Esophagus squamous epithelium (tissue), 5 donors: ENCODE results near the gene KRT76. TPM values are rescaled to one million over a fixed set of nuclear protein-coding genes. Genes with fewer than 3 reads are reported as not detected.

ENCODE experiments used
- DNase-seq: peaks from one replicate; lab custom pipeline; 2025; lab: John Stamatoyannopoulos, UW
- H3K27ac ChIP-seq, 4 donors: fragments of 200-600 bp; sonication (generic); one replicate each; pipeline ENCODE4 v1.5.1; 2016 to 2019; ENCODE audit warnings: mild to moderate bottlenecking in 1 of 4
- H3K27me3 ChIP-seq, 4 donors: fragments of 200-600 bp; sonication (generic); 1 replicate in 3 of 4; 2 replicates in 1 of 4; pipeline versions ENCODE4 v1.5.1 to v1.6.0; 2017 to 2021; ENCODE audit warnings: antibody characterized with exemption in 1 of 4
- H3K36me3 ChIP-seq, 3 donors: fragments of 200-600 bp; sonication (generic); one replicate each; pipeline ENCODE4 v1.5.1; 2016 to 2019
- H3K4me1 ChIP-seq, 3 donors: fragments of 200-600 bp; sonication (generic); one replicate each; pipeline ENCODE4 v1.5.1; 2017 to 2019
- H3K4me3 ChIP-seq, 4 donors: fragments of 200-600 bp; sonication (generic); 1 replicate in 3 of 4; 2 replicates in 1 of 4; pipeline ENCODE4 v1.5.1; 2016 to 2019; ENCODE audit warnings: mild to moderate bottlenecking in 2 of 4, moderate library complexity in 1 of 4
- H3K9me3 ChIP-seq, 3 donors: fragments of 200-600 bp; sonication (generic); one replicate each; pipeline ENCODE4 v1.5.1; 2016 to 2019
- CTCF ChIP-seq, 6 experiments: fragments of 450-650 bp in 4 of 6; fragments of 200-600 bp in 2 of 6; sonication (generic) in 2 of 6; IDR thresholded peaks; one replicate each; pipeline ENCODE4 v1.5.1; 2016 to 2019; ENCODE audit warnings: antibody characterized with exemption in 6 of 6, mild to moderate bottlenecking in 4 of 6, moderate library complexity in 4 of 6
- POLR2A ChIP-seq, 4 donors: fragments of 450-650 bp; IDR thresholded peaks; one replicate each; pipeline ENCODE4 v1.6.1; 2017; ENCODE audit warnings: antibody characterized with exemption in 4 of 4, mild to moderate bottlenecking in 4 of 4, moderate library complexity in 3 of 4
- WGBS, 2 donors: methylation state at CpG; one replicate each; pipeline ENCODE4 v1.1.5; 2018; 5-methylcytosine and 5-hydroxymethylcytosine counted together
- intact Hi-C: fragments of 100-400 bp; cut with DNase I; formaldehyde crosslinking; loops from one replicate; pipeline ENCODE4 v1.15.0; 2022
- total RNA-seq, 4 donors: library from RNA; depleted of rRNA; stranded (reverse); fragments of >200 nt; gene quantifications; one replicate each; pipeline ENCODE4 v1.1.0, GENCODE V29; 2016
- donor health status: DM: yes; HTN: yes; CAD: no.

The KRT76 gene
- total RNA-seq, 4 donors from 2014 or later: not detected

DNA sequence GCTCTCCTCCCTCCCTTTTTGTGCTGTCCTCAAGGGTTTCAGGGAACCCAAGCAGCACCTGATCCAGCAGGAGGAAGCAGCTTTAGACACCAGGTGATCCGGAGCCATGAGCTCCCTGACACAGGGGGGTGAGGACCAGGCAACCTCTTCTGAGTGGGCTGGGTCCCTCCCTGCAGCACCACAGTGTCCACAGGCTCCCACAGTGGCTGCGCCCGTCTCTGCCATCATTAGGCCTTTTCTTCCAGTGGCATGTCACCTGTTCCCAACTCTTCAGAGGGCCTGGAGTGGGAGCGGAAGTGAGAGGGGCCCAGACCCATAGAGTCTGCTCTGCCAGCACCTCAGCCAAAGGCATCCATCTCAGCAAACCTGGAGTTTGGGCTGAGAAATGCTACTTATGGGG lies 421 bp upstream of the KRT76 start:
- H3K36me3 ChIP-seq: no peaks in the 10 kb centered on the region
- WGBS, 2 donors: no CpG with 5 or more reads among the region's 4 CpGs
- peaks cover 0 to 29% (median 0%) of the 10 kb centered on the region in 4 donors for H3K27me3 ChIP-seq
- H3K4me3 ChIP-seq: no peak overlapping the region
- H3K4me1 ChIP-seq: no peaks in the 10 kb centered on the region
- DNase-seq: no peak
- no peaks in the 10 kb centered on the region for H3K9me3 ChIP-seq
- intact Hi-C loops: no loop called here
- TF ChIP-seq CTCF (IDR thresholded peaks at IDR 0.05): no peak
- no peak for TF ChIP-seq POLR2A (IDR thresholded peaks at IDR 0.05)
- no peak overlapping the region for H3K27ac ChIP-seq

GRCh38 chr12:52776435-52776834 lies 710 bp downstream of the KRT76 start:
- intact Hi-C loops: no loop called here
- 69 to 78% methylated on average over 3 of the region's 5 CpGs for WGBS, 2 donors
- Histone ChIP-seq H3K27ac (no peak overlapping the region), H3K4me3 (no peak overlapping the region), H3K9me3 (no peaks in the 10 kb centered on the region), H3K4me1 (no peaks in the 10 kb centered on the region), H3K27me3 (peaks cover 0 to 22% (median 0%) of the 10 kb centered on the region in 4 donors), H3K36me3 (no peaks in the 10 kb centered on the region)
- TF ChIP-seq POLR2A (IDR thresholded peaks at IDR 0.05) (no peak), CTCF (IDR thresholded peaks at IDR 0.05) (no peak)
- DNase-seq: no peak

GRCh38 chr12:52774629-52775250 lies 2.4 kb downstream of the KRT76 start:
- peaks cover 0 to 23% (median 0%) of the 10 kb centered on the region in 4 donors for H3K27me3 ChIP-seq
- H3K36me3 ChIP-seq: no peaks in the 10 kb centered on the region
- no peak overlapping the region for H3K4me3 ChIP-seq
- DNase-seq: no peak
- 51 to 86% methylated on average over 5 to 6 of the region's 8 CpGs for WGBS, 2 donors
- TF ChIP-seq CTCF (IDR thresholded peaks at IDR 0.05): no peak
- no peak for TF ChIP-seq POLR2A (IDR thresholded peaks at IDR 0.05)
- H3K9me3 ChIP-seq: no peaks in the 10 kb centered on the region
- H3K27ac ChIP-seq: no peak overlapping the region
- intact Hi-C loops: no loop called here
- no peaks in the 10 kb centered on the region for H3K4me1 ChIP-seq

DNA sequence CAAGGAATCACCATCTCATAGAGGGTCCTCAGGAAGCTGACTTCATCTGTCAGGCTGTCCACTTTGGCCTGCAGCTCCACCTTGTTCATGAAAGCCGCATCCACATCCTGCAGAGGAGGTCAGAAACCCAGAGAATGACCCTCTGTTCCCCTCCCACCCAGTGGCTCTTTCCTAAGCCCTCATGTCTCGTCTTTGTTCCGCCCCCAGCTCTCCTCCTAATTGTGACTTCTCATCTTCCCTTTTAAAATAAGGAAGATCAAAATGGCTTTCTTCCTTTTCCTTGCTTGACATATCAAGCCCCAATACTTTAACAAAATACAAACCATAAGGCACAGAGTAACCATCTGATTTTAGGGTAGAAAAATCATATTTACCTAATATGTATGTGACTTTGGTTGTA lies 4.4 kb downstream of the KRT76 start:
- no peak for DNase-seq
- no peak for TF ChIP-seq CTCF (IDR thresholded peaks at IDR 0.05)
- TF ChIP-seq POLR2A (IDR thresholded peaks at IDR 0.05): no peak
- peaks cover 0 to 29% (median 0%) of the 10 kb centered on the region in 4 donors for H3K27me3 ChIP-seq
- intact Hi-C loops: no loop called here
- H3K4me3 ChIP-seq: no peak overlapping the region
- H3K4me1 ChIP-seq: no peaks in the 10 kb centered on the region
- no peaks in the 10 kb centered on the region for H3K9me3 ChIP-seq
- H3K36me3 ChIP-seq: no peaks in the 10 kb centered on the region
- 62 to 69% methylated on average over 3 of the region's 3 CpGs for WGBS, 2 donors
- H3K27ac ChIP-seq: no peak overlapping the region

DNA sequence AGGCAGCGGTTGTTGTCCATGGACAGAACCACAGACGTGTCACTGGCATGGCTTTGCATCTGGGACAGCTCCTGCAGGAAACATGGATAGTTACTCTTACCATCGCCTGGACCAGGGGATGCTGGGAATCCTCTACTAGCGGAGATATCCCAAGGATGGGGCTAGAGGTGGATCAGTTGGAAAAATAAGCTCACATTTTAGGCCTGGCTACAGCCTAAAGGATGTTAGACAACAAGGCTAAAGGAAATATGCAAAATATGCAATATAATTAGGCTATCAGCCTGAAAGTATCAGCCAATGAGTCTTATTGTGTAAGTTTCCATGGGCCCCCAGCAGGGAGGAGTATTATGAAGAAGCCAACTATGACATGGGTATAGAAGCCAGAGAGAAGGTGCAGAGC lies 5.0 kb downstream of the KRT76 start:
- no peak for TF ChIP-seq POLR2A (IDR thresholded peaks at IDR 0.05)
- TF ChIP-seq CTCF (IDR thresholded peaks at IDR 0.05): no peak
- no peaks in the 10 kb centered on the region for H3K9me3 ChIP-seq
- no peak overlapping the region for H3K27ac ChIP-seq
- 78 to 81% methylated on average over 4 of the region's 4 CpGs for WGBS, 2 donors
- H3K27me3 ChIP-seq: peaks cover 0 to 29% (median 0%) of the 10 kb centered on the region in 4 donors
- no peak for DNase-seq
- H3K4me3 ChIP-seq: no peak overlapping the region
- no peaks in the 10 kb centered on the region for H3K36me3 ChIP-seq
- intact Hi-C loops: no loop called here
- no peaks in the 10 kb centered on the region for H3K4me1 ChIP-seq
